HCT116 (cell line): ENCODE measurements around the gene GABRR2.

ENCODE experiments used
- CEBPB ChIP-seq: IDR thresholded peaks from 2 replicates; pipeline ENCODE4 v1.6.1; 2012; ENCODE audit warnings: low read depth
- EZH2 ChIP-seq: fragments of 200-600 bp; sonication (generic); IDR thresholded peaks from 2 replicates; pipeline ENCODE4 v1.6.1; 2017; ENCODE audit warnings: antibody characterized with exemption, mixed run types
- MAX ChIP-seq: IDR thresholded peaks from 2 replicates; pipeline ENCODE4 v1.6.1; 2012
- POLR2A ChIP-seq: IDR thresholded peaks from 2 replicates; pipeline ENCODE4 v1.7.0; 2011; ENCODE audit warnings: borderline replicate concordance; ENCODE audit not compliant: insufficient read depth, insufficient read length; ENCODE audit errors: extremely low read depth
- POLR2AphosphoS5 ChIP-seq: IDR thresholded peaks from 2 replicates; pipeline ENCODE4 v1.6.1; 2011; ENCODE audit warnings: mild to moderate bottlenecking, low read depth, low read length, moderate library complexity
- YY1 ChIP-seq: IDR thresholded peaks from 2 replicates; pipeline ENCODE4 v1.6.1; 2011; ENCODE audit warnings: low read length, low read depth, moderate library complexity, mild to moderate bottlenecking; ENCODE audit not compliant: insufficient replicate concordance; ENCODE audit errors: extremely low read depth
- TF ChIP-seq, protein P1 (sequence below), 3 experiments: fragments of 200-600 bp in 1 of 3; sonication (generic) in 1 of 3; IDR thresholded peaks in 2 of 3; conservative IDR thresholded peaks in 1 of 3; 2 replicates each; pipeline ENCODE4 v1.5.1; 2012 to 2017; ENCODE audit warnings: low read depth in 2 of 3, low read length in 2 of 3, antibody characterized with exemption in 1 of 3, borderline replicate concordance in 1 of 3, control low read depth in 1 of 3, mild to moderate bottlenecking in 1 of 3, mixed read lengths in 1 of 3, mixed run types in 1 of 3, moderate library complexity in 1 of 3; ENCODE audit not compliant: insufficient read depth in 1 of 3
- TF ChIP-seq, protein P2 (sequence below): IDR thresholded peaks from 2 replicates; pipeline ENCODE4 v1.6.1; 2012; ENCODE audit warnings: low read depth

GRCh38 chr6:89353118-89353556 lies 38.0 kb upstream of the GABRR2 start:
- TF ChIP-seq POLR2AphosphoS5 = no peak
- TF ChIP-seq, protein P1, sequence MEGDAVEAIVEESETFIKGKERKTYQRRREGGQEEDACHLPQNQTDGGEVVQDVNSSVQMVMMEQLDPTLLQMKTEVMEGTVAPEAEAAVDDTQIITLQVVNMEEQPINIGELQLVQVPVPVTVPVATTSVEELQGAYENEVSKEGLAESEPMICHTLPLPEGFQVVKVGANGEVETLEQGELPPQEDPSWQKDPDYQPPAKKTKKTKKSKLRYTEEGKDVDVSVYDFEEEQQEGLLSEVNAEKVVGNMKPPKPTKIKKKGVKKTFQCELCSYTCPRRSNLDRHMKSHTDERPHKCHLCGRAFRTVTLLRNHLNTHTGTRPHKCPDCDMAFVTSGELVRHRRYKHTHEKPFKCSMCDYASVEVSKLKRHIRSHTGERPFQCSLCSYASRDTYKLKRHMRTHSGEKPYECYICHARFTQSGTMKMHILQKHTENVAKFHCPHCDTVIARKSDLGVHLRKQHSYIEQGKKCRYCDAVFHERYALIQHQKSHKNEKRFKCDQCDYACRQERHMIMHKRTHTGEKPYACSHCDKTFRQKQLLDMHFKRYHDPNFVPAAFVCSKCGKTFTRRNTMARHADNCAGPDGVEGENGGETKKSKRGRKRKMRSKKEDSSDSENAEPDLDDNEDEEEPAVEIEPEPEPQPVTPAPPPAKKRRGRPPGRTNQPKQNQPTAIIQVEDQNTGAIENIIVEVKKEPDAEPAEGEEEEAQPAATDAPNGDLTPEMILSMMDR (IDR thresholded peaks at IDR 0.05 in 2 of 3, conservative IDR thresholded peaks at IDR 0.05 in 1 of 3; ENCODE audit: borderline replicate concordance in 1 of 3, insufficient read depth in 1 of 3, low read depth in 2 of 3, low read length in 2 of 3) = no peak
- TF ChIP-seq, protein P2, sequence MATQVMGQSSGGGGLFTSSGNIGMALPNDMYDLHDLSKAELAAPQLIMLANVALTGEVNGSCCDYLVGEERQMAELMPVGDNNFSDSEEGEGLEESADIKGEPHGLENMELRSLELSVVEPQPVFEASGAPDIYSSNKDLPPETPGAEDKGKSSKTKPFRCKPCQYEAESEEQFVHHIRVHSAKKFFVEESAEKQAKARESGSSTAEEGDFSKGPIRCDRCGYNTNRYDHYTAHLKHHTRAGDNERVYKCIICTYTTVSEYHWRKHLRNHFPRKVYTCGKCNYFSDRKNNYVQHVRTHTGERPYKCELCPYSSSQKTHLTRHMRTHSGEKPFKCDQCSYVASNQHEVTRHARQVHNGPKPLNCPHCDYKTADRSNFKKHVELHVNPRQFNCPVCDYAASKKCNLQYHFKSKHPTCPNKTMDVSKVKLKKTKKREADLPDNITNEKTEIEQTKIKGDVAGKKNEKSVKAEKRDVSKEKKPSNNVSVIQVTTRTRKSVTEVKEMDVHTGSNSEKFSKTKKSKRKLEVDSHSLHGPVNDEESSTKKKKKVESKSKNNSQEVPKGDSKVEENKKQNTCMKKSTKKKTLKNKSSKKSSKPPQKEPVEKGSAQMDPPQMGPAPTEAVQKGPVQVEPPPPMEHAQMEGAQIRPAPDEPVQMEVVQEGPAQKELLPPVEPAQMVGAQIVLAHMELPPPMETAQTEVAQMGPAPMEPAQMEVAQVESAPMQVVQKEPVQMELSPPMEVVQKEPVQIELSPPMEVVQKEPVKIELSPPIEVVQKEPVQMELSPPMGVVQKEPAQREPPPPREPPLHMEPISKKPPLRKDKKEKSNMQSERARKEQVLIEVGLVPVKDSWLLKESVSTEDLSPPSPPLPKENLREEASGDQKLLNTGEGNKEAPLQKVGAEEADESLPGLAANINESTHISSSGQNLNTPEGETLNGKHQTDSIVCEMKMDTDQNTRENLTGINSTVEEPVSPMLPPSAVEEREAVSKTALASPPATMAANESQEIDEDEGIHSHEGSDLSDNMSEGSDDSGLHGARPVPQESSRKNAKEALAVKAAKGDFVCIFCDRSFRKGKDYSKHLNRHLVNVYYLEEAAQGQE = no peak
- TF ChIP-seq CEBPB = no peak
- TF ChIP-seq YY1 = no peak
- no peak; the same call in 1 of the 2 replicates for TF ChIP-seq MAX
- TF ChIP-seq EZH2 = no peak
- no peak for TF ChIP-seq POLR2A
